Nephron (organoid): ENCODE measurements around the gene OR8G5.
A peak's percentile ranks its signal among the peaks of the same experiment; 100 is the strongest.

Experiments used
- H3K27ac Mint-ChIP-seq, 3 experiments: 2 replicates each; pipeline ENCODE4 v1.8.0; 2020; ENCODE audit warnings: mixed read lengths in 3 of 3, mild to moderate bottlenecking in 2 of 3, moderate library complexity in 1 of 3
- H3K27me3 Mint-ChIP-seq: 2 replicates; pipeline ENCODE4 v1.8.0; 2021; ENCODE audit warnings: low read depth, mild to moderate bottlenecking, moderate library complexity, mixed read lengths
- H3K36me3 Mint-ChIP-seq: 2 replicates; pipeline ENCODE4 v1.8.0; 2020; ENCODE audit warnings: low read depth, mixed read lengths
- H3K4me1 Mint-ChIP-seq: 2 replicates; pipeline ENCODE4 v1.8.0; 2020; ENCODE audit warnings: mixed read lengths
- H3K4me3 Mint-ChIP-seq, 3 experiments: 2 replicates each; pipeline ENCODE4 v1.8.0; 2020; ENCODE audit warnings: mild to moderate bottlenecking in 3 of 3, mixed read lengths in 3 of 3, moderate library complexity in 2 of 3
- H3K9me3 Mint-ChIP-seq: 2 replicates; pipeline ENCODE4 v1.8.0; 2020; ENCODE audit warnings: mixed read lengths
- CTCF ChIP-seq, 3 experiments: fragments of 200-600 bp; sonication (generic); IDR thresholded peaks; one replicate each; pipeline ENCODE4 v1.5.0; 2021; ENCODE audit warnings: antibody characterized with exemption in 3 of 3; ENCODE audit not compliant: unreplicated experiment in 3 of 3

The OR8G5 gene

GRCh38 chr11:124277207-124277606 lies 21.0 kb downstream of the OR8G5 start:
- H3K9me3 Mint-ChIP-seq, result peaks cover 14% of the 10 kb centered on the region
- H3K4me1 Mint-ChIP-seq, result no peaks in the 10 kb centered on the region
- TF ChIP-seq CTCF (IDR thresholded peaks at IDR 0.05; ENCODE audit: unreplicated experiment in 3 of 3), result no peak
- no peaks in the 10 kb centered on the region for H3K36me3 Mint-ChIP-seq
- H3K4me3 Mint-ChIP-seq, result no peak overlapping the region
- H3K27me3 Mint-ChIP-seq, result no peaks in the 10 kb centered on the region
- H3K27ac Mint-ChIP-seq, result no peak overlapping the region

- Mint-ChIP-seq H3K9me3 (peaks cover 14% of the 10 kb centered on the region), H3K27me3 (no peaks in the 10 kb centered on the region), H3K4me3 (no peak overlapping the region), H3K27ac (no peak overlapping the region), H3K36me3 (no peaks in the 10 kb centered on the region), H3K4me1 (no peaks in the 10 kb centered on the region)
- TF ChIP-seq CTCF (IDR thresholded peaks at IDR 0.05; ENCODE audit: unreplicated experiment in 3 of 3), result peak in 1 of 3 experiments; percentile 12
Observed at GRCh38 chr11:124277804-124278203, 21.6 kb downstream of the OR8G5 start.

- Mint-ChIP-seq H3K36me3 (no peaks in the 10 kb centered on the region), H3K4me1 (no peaks in the 10 kb centered on the region), H3K4me3 (no peak overlapping the region), H3K27me3 (peaks cover 1% of the 10 kb centered on the region), H3K9me3 (peaks cover 16% of the 10 kb centered on the region), H3K27ac (no peak overlapping the region)
- TF ChIP-seq CTCF (IDR thresholded peaks at IDR 0.05; ENCODE audit: unreplicated experiment in 3 of 3), result no peak
Observed at GRCh38 chr11:124278261-124278660, 22.1 kb downstream of the OR8G5 start.

GRCh38 chr11:124285610-124286344 lies 29.6 kb downstream of the OR8G5 start:
- Mint-ChIP-seq H3K9me3 (peaks cover 33% of the 10 kb centered on the region), H3K27ac (no peak overlapping the region), H3K4me3 (no peak overlapping the region), H3K27me3 (peaks cover 3% of the 10 kb centered on the region), H3K36me3 (no peaks in the 10 kb centered on the region), H3K4me1 (no peaks in the 10 kb centered on the region)
- TF ChIP-seq CTCF (IDR thresholded peaks at IDR 0.05; ENCODE audit: unreplicated experiment in 3 of 3), result no peak

GRCh38 chr11:124294687-124295086 lies 38.5 kb downstream of the OR8G5 start:
- Mint-ChIP-seq H3K27me3 (no peaks in the 10 kb centered on the region), H3K9me3 (peaks cover 18% of the 10 kb centered on the region), H3K36me3 (no peaks in the 10 kb centered on the region), H3K4me1 (no peaks in the 10 kb centered on the region), H3K27ac (no peak overlapping the region), H3K4me3 (no peak overlapping the region)
- TF ChIP-seq CTCF (IDR thresholded peaks at IDR 0.05; ENCODE audit: unreplicated experiment in 3 of 3), result no peak

- H3K27ac Mint-ChIP-seq, result no peak overlapping the region
- H3K36me3 Mint-ChIP-seq, result no peaks in the 10 kb centered on the region
- H3K4me1 Mint-ChIP-seq, result no peaks in the 10 kb centered on the region
- no peaks in the 10 kb centered on the region for H3K27me3 Mint-ChIP-seq
- peaks cover 7% of the 10 kb centered on the region for H3K9me3 Mint-ChIP-seq
- TF ChIP-seq CTCF (IDR thresholded peaks at IDR 0.05; ENCODE audit: unreplicated experiment in 3 of 3), result no peak
- H3K4me3 Mint-ChIP-seq, result no peak overlapping the region
Observed at GRCh38 chr11:124296016-124296415, 39.8 kb downstream of the OR8G5 start.
